ENCODE results near the gene SORBS1. TPM values are rescaled to one million over a fixed set of nuclear protein-coding genes. Genes with fewer than 3 reads are reported as not detected.
A peak's percentile ranks its signal among the peaks of the same experiment; 100 is the strongest.

SORBS1 gene
- total RNA-seq, 1 donor from 2014 or later: 697 TPM

DNA sequence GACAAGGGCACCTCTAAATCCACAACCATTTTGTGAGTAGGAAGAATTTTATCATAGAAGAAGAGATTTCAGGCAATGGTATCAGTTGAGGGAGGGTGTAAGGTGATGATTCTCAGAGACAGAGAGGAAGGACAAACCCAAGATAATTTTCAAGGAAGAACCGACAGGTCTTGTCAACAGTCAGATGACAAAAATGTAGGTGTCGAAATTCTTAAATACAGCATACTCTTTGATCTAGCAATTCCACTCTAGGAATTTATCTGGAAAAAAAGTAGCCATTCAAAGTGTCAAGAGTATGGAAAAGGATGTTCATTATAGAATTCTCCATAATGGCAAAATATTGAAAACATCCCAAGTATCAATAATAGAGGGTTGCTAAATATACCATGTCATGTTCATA, 256.2 kb downstream of the SORBS1 start:
- intact Hi-C loops (cut with DNase I): no loop called here
- DNase-seq: no peak
- no peak for ATAC-seq (ENCODE audit: poor library complexity)

DNA sequence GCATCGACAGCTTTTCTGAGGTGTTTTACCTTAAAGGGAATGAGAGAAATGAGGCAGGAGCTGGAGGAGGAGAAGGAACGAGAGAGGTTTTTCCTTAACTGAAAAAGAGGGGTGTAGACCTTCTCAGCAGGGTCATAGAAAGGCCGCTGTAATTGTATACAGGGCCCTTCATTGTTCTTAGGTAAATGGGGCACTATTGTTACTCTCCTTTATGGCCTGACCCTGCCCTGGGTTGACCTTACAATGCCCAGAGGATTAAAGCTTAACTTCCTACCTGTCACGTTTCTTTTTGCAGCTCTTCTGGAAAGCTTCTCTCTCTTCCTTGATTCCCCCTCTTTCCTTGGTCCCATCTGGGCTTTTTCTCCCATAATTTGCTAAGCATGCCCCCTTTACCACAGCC, 256.7 kb downstream of the SORBS1 start:
- DNase-seq (no peak), ATAC-seq (ENCODE audit: poor library complexity) (no peak)
- intact Hi-C loops (cut with DNase I): no loop called here

DNA sequence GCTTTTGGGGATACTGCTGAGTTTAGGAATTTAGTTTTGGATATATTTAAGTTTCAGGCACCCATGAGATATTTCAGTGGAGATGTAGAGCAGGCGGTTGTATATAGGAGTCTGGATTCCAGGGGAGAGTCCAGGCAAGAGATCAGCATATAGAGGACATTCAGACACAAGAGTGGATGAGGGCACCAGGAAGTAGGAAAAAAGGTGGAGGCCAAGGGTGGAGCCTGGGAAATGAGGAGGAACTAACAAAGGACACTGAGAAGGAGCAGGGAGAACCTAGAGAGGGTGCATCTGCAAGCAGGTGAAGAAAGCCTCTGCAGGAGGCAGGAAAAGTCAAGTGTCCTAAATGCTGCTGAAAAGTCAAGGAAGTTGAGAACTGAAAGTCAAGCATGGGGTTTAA, 257.2 kb downstream of the SORBS1 start:
- no peak for ATAC-seq (ENCODE audit: poor library complexity)

DNA sequence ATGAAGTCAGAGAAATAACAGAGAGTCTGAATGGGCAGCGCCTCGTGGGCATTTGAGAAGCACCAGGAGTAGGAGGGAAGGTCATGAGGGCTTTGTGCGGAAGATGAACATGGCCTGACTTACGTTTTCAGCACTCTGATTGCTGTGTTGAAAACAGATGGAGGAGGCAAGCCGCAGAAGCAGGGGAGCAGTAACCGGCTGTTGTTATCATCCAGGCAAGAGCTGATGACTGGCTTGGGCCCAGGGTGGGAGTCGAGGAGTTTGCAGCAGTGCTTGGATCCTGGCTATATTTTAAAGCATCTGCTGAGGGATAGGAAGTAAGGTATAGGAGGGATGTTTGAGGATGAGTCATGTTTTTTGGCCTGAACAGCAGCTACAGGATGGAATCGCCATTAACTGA, 257.6 kb downstream of the SORBS1 start:
- DNase-seq: no peak
- no peak for ATAC-seq (ENCODE audit: poor library complexity)
- intact Hi-C loops (cut with DNase I): no loop called here

More for the DNA sequence above, 257.2 kb downstream of the SORBS1 start:
- no peak for DNase-seq
- intact Hi-C loops (cut with DNase I): no loop called here

DNA sequence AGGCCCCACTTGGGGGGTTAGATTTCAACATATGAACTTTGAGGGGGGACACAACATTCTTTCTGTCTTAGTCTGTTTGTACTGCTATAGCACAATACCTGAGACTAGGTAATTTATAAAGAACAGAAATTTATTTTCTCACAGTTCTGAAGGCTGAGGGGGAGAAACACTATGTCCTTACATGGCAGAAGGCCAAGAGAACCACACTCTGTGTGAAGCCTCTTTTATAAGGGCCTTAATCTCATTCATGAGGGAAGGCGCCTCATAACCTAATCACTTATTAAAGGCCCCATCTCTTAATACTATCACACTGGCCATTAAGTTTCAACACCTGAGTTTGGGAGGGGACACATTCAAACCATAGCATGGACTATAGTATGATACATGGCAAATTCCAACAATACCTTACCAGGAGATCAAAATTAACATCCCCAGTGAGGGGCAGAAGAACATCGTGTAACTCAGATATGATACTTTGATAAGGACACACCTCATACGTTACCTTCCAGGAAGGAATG, 261.1 kb downstream of the SORBS1 start:
- DNase-seq (no peak), ATAC-seq (ENCODE audit: poor library complexity) (no peak)
- intact Hi-C loops (cut with DNase I): no loop called here

DNA sequence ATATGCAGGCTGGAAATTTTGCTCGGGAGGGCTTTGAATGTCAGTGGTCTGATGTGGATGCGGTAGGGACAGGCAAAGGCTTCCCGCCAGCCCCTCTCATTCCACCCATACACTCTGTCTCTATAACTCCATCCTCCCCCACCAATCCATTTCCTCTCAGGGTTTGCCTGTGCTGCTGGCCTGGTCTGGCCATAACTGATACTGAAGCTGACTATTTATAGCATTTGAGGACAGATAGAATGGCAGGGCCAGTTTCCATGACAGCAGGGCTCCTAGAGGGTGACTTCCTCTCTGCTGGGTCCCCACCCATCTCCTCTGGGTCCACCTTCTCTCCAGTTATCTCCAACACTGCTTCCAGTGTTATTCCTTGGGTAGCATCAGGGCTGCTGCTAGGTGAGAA, 263.8 kb downstream of the SORBS1 start:
- DNase-seq (no peak), ATAC-seq (ENCODE audit: poor library complexity) (peak; percentile 61)
- intact Hi-C loops (cut with DNase I): no loop called here

DNA sequence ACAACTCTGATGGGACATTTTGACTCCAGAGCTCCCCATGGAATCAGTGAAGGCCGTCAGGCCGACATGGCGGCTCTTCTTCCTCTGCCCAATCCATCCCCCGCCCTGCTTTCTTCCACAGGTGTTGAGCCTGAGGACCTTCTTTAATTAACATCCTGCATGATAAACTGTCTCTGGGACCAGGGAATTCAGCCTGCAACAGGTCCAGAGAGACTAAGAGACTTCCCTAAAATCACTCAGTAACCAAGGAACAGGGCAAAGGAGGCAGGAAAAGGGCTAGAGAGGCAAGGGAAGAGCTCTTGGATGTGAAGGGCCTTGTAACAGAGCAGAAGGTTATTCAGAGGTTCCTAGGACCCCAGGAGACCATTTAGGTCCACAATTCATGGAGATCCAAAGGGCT, 264.4 kb downstream of the SORBS1 start:
- DNase-seq (no peak), ATAC-seq (ENCODE audit: poor library complexity) (no peak)
- intact Hi-C loops (cut with DNase I): no loop called here

DNA sequence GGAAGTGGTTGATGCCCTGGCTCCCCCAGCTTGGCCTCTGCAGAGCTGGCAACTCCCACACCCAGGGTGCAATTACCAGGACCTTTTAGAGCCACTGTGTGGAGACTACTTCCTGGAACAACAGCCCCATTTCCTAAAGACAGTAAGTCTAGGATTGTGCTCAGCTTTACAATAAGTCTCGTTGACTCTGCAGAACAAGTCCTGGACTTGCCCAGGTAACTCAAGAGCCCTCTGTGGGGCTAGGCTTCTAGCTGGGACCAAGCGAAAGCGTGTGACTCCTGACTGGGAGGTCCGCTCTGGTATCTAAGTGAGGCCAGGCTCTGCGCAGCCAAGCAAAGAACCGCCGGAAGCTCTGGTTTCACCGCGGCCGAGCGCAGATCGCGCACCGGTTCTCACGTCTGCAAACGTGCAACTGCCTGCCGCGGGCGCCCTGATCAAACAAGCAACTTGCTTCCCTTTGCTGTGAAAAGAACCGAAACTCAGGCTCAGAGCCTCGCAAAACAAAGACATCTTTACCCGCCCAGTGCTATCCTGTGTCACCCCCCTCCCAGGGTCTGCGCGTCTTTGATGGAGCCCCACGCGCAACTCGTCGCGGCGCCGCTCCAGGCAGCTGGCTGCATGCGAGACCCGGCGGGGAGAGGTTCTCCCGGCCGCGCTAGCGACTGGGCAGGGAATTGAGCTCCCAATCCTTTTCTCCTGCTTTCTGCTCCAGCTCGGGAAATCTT, 266.0 kb downstream of the SORBS1 start:
- intact Hi-C loops (cut with DNase I): no loop called here
- DNase-seq: peak; percentile 60
- no peak for ATAC-seq (ENCODE audit: poor library complexity)

DNA sequence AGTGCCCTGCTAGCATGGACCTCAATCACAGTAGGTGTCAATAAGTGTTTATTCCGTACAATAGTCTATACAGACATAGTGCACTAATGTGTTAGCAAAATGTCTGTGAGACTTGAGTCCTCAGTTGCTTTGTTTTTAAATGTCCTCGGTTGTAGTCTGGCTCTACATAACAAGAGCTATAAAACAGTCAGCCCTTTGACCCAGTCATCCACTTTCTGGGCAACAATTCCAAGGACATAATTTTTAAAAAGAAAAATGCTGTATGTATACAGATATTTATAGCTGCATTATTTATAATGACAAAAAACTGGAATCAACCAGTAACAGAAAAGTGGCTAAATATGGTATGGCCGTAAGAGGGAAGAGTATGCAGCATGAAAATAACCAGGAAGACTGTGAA, 267.5 kb downstream of the SORBS1 start:
- no peak for ATAC-seq (ENCODE audit: poor library complexity)
- intact Hi-C loops (cut with DNase I): loop anchor here (5.0 kb wide), 1 partner anchor 46 kb away; no protein-coding TSS in a partner anchor

DNA sequence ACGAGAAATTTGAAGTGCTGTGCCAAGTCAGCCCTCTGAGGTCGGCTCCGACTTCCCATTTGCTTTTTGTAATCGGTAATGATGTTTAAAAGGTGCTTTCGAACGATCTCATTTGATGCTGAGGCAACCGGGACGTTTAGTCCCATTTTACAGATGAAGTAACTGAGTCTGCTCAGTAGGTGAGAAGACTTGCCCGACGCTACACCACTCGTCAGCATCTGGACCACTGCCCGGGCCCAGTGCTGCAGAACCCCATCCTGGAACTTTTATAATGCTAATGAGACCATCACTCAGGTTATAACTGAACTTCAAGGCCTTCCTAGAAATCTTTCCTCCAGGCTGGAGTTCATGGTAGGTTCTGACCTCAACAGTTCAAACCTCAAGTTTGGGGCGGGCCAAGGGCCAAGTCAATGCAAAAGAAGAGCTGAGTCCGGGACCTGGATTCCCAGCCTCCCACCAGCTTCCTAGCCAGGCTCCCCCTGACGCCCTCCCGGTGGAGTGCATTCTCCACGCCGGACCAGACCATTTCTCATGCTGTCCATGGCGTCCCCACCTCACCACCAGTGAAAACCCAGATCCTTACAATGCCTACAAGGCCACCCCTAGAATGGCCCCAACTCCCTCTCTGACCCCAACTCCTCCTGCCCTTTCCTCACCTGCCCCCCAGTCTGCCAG, 269.7 kb downstream of the SORBS1 start:
- intact Hi-C loops (cut with DNase I): loop anchor here (5.0 kb wide), 1 partner anchor 44 kb away; no protein-coding TSS in a partner anchor
- DNase-seq (no peak), ATAC-seq (ENCODE audit: poor library complexity) (no peak)

More for the DNA sequence above, 267.5 kb downstream of the SORBS1 start:
- no peak for DNase-seq

DNA sequence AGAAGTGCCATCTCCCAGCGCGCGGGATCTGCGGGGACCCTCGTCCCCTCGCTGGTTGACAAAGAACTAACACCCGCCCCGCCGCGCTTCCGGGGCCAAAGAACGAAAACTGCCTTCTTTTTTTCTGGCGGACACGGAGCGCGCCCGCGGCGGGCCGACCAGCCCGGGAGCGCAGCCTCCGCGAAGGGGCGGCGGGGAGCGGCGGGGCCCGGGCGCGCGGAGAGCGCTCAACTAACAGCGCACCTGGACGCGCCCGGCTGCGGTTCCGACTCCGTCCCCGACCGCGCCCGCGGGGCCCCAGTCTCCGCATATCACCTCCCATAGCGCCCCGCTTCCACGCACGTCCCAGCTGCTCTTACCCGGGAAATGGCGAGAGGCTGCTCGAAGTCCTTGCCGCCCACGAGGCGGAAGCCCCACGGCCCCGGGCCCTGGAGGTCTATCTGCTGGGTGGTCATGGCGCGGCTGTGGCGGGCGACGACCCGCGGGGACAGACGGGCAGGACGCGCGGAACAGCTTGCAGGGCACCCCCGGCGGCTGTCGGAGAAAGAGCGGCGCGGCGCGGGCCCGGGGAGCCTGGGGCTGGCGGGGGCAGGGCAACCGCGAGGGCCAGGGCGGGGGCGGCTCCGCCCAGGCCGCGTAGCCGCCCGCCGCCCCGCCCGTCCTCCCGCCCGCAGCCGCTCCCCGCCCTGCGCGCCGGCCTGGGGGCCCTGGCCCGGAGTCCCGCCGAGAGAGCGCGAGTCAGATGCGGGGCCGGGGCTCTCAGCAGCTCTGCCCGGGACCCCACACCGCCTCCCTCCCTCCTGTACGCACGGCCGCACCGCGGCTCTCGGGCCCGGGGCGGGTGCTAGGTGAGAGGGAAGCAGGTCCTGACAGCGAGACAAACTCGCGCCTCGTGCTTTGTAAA, 270.5 kb downstream of the SORBS1 start, which contains the start of gene PDLIM1:
PDLIM1 (minus strand) TSS at position 543 of the 904 bp plus-strand sequence; CDS start at position 455, 88 bp downstream.
- DNase-seq (peak; percentile 89), ATAC-seq (ENCODE audit: poor library complexity) (peak; percentile 85)
- intact Hi-C loops (cut with DNase I): loop anchor here (5.0 kb wide), 1 partner anchor 43 kb away; no protein-coding TSS in a partner anchor

DNA sequence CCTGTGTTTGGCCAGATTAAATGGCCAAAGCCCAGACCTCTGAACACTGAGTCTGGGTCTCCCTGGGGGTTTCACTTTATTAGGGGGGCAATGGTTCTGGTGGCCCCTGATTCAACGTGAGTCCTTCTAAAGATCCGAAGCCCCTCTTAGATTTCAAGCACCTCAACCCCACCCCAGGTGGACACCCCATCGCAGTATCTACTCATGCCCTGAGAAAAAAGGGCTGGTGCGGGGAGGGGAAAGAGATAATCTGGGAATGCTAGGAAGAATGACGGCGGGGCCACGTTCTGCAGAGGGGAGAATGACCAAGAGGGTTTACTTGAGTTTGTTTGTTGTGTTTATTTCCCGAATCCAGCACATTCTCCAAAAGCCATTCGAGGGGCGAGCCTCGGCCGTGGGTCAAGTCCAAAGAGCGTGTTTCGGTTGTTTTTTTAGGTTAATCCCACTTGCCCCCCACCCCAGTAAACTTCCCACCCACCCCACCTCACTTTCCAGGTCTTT, 271.2 kb downstream of the SORBS1 start:
- DNase-seq (no peak), ATAC-seq (ENCODE audit: poor library complexity) (no peak)
- intact Hi-C loops (cut with DNase I): loop anchor here (5.0 kb wide), 1 partner anchor 43 kb away; no protein-coding TSS in a partner anchor

DNA sequence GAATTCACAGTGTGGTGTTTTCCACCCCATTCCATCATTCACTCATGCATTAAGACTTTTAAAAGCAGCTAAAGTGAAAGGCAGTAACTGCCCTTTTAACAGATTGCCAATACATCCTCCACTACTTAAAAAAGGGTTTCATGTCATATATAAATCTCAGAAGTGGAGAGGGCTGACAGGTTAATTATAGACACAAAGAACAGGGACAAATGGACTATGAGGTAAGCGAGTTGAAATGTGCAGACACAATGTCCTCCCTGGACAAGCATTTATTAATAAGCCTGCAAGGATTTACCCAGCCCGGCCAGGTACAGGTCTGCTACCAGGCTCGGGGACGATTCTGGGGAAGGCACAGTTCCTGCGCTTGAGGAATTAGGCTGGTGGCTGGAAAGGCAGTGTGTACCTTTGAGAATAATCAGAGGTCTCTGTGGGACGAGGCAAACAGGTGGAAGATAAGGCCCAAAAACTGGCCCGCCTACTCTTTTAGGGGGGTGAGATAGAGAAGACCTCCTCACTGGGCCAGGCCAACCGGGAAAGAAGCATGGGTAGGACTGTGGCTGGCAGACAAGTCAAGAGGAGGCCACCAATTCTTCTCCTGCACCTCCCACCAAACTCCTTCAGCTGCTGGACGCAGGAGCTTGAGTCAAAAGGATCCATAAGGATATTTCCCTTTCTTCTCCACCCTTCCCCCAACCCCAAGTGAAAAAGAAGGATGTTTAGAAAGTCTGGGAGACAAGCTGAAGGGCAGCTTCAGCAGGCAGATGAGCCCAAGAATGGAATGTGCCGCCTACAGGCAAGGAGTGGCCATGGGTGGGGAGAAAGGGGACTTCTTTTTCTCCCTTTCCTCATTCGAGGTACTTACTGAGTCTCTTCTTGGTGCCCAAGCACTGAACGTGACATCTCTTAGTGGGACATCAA, 271.9 kb downstream of the SORBS1 start:
- ATAC-seq (ENCODE audit: poor library complexity) (peak; percentile 49), DNase-seq (no peak)
- intact Hi-C loops (cut with DNase I): no loop called here

DNA sequence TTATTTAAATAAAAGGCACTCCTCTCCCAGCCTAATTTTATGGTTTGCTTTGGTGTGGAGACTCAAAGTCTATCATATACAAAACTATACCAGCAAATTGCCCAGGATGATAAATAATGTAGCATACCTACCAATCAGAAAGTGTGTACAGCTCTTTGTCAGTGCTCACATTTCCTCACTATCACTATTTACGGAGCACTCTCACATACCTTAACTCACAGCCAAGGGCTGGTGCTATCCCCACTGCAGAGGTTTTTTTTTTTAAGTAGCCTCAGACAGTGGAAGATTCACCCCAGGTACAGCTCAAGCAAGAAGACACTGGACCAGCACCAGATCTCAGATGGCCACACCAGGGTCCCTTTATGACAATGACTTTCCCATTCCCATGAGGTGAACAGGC, 272.9 kb downstream of the SORBS1 start:
- intact Hi-C loops (cut with DNase I): no loop called here
- DNase-seq (no peak), ATAC-seq (ENCODE audit: poor library complexity) (peak; percentile 14)

DNA sequence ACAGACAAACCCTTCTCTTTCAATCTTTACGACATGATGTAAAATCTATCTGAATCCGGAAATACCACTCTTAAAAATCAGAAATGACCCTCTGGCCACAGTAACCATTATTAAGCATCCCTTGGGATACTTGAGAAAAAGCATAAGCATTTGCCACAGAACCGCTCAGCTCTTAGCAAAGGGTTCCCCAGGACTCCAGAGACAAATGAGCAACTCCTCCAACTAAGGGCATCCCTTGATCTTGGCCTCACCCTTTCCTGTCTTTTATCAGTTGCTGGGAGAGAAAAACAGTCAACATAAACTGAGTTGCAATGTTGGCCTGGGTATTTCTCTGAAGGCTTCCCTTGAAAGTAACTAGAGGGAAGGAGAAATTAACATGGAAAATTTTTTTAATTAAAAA, 273.9 kb downstream of the SORBS1 start:
- ATAC-seq (ENCODE audit: poor library complexity) (peak; percentile 14), DNase-seq (no peak)
- intact Hi-C loops (cut with DNase I): no loop called here

DNA sequence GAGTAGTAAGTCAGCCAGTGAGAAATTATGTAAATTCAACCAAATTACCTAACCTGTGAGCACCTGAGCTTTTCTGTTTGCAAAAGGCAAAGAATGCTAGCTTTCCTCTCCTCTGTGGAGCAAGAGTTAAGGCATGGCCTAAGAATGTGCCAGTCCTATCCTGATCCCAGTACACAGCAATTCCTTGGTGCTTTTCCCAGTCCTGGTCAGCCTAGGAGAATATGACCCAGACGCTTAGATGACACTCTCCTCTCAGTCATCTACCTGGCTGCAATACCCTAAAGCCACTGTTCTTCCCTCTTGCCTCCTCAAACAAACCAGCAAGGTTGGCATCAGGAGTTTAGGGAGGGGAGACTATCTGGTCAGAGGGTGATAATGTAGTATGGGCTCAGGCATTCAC, 274.5 kb downstream of the SORBS1 start:
- DNase-seq: no peak
- peak; percentile 13 for ATAC-seq (ENCODE audit: poor library complexity)
- intact Hi-C loops (cut with DNase I): no loop called here

DNA sequence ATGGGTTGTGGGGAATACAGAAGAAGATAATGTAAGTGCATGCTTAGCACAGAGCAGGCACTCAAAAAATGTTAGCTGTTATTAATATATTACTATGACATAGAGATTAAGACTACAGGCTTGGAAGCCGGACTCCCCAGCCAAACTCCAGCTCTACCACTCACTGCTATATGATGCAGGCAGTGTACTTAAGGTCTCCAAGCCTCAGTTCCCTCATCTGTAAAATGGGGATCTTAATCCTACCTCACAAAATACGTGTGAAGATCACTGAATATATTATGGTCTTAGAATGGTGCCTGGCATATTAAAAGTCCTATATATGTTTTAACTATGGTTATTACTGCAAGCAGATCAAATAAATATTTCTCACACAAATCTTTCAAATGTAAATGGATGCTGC, 275.6 kb downstream of the SORBS1 start:
- DNase-seq (no peak), ATAC-seq (ENCODE audit: poor library complexity) (peak; percentile 19)
- intact Hi-C loops (cut with DNase I): no loop called here

DNA sequence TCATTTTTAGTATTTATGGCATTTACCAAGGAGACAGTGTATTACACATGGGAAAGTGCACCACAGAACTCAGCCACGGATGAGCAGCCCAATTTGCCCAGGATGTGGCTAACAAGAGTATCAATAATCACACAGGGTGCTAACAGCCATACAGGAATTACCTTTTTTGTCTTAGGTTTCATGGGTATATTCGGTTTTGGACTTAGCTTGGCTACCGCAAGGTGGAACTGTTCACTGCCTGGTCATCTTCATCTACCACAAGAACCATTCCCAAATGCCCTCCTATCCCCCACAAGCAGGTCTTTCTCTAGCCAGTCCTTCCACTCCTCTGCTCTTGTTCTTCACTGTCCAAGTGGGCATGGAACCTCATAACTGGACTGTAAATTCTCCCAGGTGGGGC, 276.4 kb downstream of the SORBS1 start:
- ATAC-seq (ENCODE audit: poor library complexity) (no peak), DNase-seq (no peak)
- intact Hi-C loops (cut with DNase I): no loop called here

All from Right ventricle myocardium superior (tissue), 1 donor.